Activated gamma-delta T cell treated with Interleukin-2 at 50 U/mL for 16 hours (primary cell): Measurements from ENCODE around the gene GJA9.

Experiments used
- DNase-seq: peaks from one replicate; pipeline ENCODE4 v3.0.0-alpha.2; 2020

The GJA9 gene

GRCh38 chr1:38829368-38829767 is 52.0 kb downstream of the GJA9 start:
- no peak for DNase-seq

GRCh38 chr1:38827318-38827717 is 54.1 kb downstream of the GJA9 start:
- DNase-seq, result no peak

- DNase-seq, result no peak
Observed at GRCh38 chr1:38826886-38827285, 54.5 kb downstream of the GJA9 start.

GRCh38 chr1:38826262-38826661 is 55.1 kb downstream of the GJA9 start:
- DNase-seq, result no peak
